IPS-15b (cell line): Measurements from ENCODE around the gene ECM1.

Source experiments
- H3K27me3 ChIP-seq: one replicate; pipeline ENCODE4 v1.6.1; 2013; ENCODE audit warnings: low read length; ENCODE audit not compliant: control insufficient read depth, insufficient read depth
- H3K36me3 ChIP-seq: one replicate; pipeline ENCODE4 v1.6.1; 2013; ENCODE audit warnings: low read length; ENCODE audit not compliant: control insufficient read depth, insufficient read depth
- H3K4me1 ChIP-seq: one replicate; pipeline ENCODE4 v1.6.1; 2013; ENCODE audit warnings: mild to moderate bottlenecking, low read length; ENCODE audit not compliant: control insufficient read depth, insufficient read depth
- H3K4me3 ChIP-seq: one replicate; pipeline ENCODE4 v1.5.1; 2013; ENCODE audit warnings: low read depth, low read length
- H3K9ac ChIP-seq: one replicate; pipeline ENCODE4 v1.6.1; 2013; ENCODE audit warnings: low read depth, mild to moderate bottlenecking, low read length
- H3K9me3 ChIP-seq: one replicate; pipeline ENCODE4 v1.6.1; 2013; ENCODE audit warnings: mild to moderate bottlenecking, low read length; ENCODE audit not compliant: control insufficient read depth, insufficient read depth

Gene ECM1

DNA sequence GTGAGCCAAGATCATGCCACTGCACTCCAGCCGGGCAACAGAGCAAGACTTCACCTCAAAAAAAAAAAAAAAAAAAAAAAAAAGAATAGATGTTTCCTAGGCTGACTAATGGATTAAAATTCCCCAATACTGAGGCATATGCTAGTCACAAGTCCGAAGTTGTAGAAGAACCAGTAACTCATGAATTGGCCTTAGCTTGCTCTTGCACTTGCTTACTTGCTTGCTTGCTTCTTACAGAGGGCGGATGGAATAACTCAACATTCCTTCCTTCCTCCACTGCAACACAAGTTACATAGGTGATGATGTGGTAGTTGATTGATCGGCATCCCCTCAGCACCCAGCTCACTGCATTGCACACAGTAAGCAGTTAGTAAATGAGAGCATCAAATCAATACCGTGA is 23.5 kb upstream of the ECM1 start:
- Histone ChIP-seq H3K27me3 (peaks cover 2% of the 10 kb centered on the region), H3K9ac (no peak overlapping the region), H3K9me3 (no peaks in the 10 kb centered on the region), H3K4me3 (no peak overlapping the region), H3K36me3 (peaks cover 9% of the 10 kb centered on the region), H3K4me1 (no peaks in the 10 kb centered on the region)

DNA sequence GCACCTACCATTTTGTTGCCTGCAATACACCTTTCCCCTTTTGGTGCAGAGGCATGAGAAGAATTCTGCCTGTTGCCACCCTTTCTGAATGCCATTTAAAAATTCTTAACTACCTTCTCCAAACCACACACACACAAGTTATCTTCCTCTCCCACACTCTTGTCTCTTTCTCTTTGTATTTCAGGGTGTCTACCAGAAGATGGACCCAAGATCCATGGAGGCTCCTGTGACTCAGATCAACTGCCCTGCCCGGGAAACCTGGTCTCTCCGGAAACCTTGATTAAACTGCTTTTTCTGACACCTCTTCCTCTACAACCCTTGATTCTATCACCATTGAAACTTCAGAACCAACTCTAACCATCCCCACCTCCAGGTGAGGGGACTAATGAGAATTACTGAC is 23.0 kb upstream of the ECM1 start:
- no peaks in the 10 kb centered on the region for H3K9me3 ChIP-seq
- H3K4me3 ChIP-seq = no peak overlapping the region
- no peaks in the 10 kb centered on the region for H3K27me3 ChIP-seq
- no peak overlapping the region for H3K9ac ChIP-seq
- no peaks in the 10 kb centered on the region for H3K4me1 ChIP-seq
- H3K36me3 ChIP-seq = peaks cover 11% of the 10 kb centered on the region

DNA sequence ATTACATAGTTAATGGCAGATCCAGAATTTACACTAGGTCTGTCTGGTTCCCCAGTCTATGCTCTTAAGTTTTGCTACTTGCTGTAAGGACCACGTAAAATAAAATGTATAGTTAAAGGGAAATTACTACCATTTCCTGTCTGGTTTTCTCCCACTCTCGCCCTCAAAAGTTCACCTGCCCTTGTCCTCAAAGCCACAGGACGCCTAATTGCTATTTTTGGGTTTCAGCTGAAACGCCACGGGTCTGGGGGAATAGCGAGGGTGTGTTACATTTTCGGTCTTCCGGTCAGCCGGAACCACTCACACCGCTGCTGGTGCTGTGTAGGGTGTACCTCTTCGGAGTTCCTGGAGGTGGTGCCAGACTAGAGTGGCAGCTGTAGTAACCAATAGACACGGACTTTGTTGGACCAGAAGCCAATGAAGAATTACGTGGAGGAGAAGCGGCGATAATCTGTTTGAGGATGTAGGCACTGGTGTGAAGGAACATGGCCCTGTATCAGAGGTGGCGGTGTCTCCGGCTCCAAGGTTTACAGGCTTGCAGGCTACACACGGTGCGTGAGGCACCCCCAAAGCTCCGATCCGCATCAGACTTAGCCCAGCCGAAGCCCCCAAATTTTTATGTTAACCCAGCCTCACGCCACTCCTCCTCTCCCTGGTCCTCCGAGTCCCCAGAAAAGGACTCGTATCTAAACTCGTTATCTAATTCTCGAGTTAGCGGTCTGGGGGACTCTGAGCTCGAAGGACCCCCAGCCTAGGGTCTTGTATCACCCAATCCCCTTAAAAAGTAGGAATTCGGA is 20.7 kb upstream of the ECM1 start, which contains the start of gene TARS2:
Gene TARS2, plus strand, starts transcription at position 454 of the 797 bp plus-strand sequence. Its CDS starts 32 bp downstream, at position 486.
- H3K36me3 ChIP-seq = peaks cover 23% of the 10 kb centered on the region
- no peaks in the 10 kb centered on the region for H3K9me3 ChIP-seq
- H3K9ac ChIP-seq = peak within 1 kb of the TSS; percentile 84
- peak within 1 kb of the TSS; percentile 85 for H3K4me3 ChIP-seq
- no peaks in the 10 kb centered on the region for H3K4me1 ChIP-seq
- H3K27me3 ChIP-seq = no peaks in the 10 kb centered on the region

DNA sequence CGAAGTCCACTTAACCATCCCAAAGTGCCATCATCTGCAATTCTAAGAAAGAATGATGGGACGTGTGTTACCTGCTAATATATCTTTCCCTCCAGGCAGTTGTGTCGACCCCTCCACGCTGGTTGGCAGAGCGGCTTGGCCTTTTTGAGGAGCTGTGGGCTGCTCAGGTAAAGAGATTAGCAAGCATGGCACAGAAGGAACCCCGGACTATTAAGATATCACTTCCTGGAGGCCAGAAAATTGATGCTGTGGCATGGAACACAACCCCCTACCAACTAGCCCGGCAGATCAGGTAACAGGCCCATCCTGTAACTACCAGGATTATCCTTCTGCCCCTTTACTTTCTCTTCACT is 20.2 kb upstream of the ECM1 start:
- no peaks in the 10 kb centered on the region for H3K27me3 ChIP-seq
- peaks cover 27% of the 10 kb centered on the region for H3K36me3 ChIP-seq
- peak overlapping the region; percentile 85 for H3K4me3 ChIP-seq
- peak overlapping the region; percentile 84 for H3K9ac ChIP-seq
- H3K9me3 ChIP-seq = no peaks in the 10 kb centered on the region
- H3K4me1 ChIP-seq = no peaks in the 10 kb centered on the region

DNA sequence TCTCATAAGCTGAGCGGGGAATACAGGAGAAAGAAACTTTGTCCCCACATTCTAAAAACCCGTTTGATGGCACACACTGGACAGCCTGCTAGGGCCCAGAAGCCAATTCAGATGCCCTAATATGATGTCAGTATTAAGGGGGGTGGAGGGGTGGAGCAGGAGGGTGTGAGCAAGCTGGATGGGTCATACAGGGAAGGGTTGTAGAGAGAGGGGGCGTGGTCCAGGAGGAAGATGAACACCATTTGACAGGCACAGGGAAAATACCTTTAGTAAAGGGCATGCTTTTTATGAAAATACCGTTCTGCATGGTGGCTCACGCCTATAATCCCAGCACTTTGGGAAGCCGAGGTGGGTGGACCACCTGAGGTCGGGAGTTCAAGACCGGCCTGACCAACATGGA is 14.7 kb upstream of the ECM1 start:
- Histone ChIP-seq H3K9me3 (no peaks in the 10 kb centered on the region), H3K9ac (no peak overlapping the region), H3K4me3 (no peak overlapping the region), H3K36me3 (peaks cover 49% of the 10 kb centered on the region), H3K4me1 (no peaks in the 10 kb centered on the region), H3K27me3 (no peaks in the 10 kb centered on the region)

DNA sequence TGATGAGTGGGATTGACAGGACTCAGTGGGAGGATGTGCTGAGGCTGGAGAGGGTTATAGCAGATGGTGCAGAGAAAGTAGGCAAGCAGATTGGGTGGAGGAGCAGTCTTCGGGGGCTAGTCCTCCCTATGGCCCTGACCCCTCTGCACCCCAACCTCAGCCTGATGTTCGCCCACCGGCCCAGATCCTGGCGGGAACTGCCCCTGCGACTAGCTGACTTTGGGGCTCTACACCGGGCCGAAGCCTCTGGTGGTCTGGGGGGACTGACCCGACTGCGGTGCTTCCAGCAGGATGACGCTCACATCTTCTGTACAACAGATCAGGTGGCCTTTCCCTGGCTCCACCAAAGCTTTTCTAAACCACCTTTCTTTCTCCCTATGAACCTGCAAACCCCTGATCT is 9.6 kb upstream of the ECM1 start:
- no peaks in the 10 kb centered on the region for H3K9me3 ChIP-seq
- H3K4me1 ChIP-seq = no peaks in the 10 kb centered on the region
- H3K27me3 ChIP-seq = no peaks in the 10 kb centered on the region
- H3K4me3 ChIP-seq = no peak overlapping the region
- peaks cover 35% of the 10 kb centered on the region for H3K36me3 ChIP-seq
- H3K9ac ChIP-seq = no peak overlapping the region

DNA sequence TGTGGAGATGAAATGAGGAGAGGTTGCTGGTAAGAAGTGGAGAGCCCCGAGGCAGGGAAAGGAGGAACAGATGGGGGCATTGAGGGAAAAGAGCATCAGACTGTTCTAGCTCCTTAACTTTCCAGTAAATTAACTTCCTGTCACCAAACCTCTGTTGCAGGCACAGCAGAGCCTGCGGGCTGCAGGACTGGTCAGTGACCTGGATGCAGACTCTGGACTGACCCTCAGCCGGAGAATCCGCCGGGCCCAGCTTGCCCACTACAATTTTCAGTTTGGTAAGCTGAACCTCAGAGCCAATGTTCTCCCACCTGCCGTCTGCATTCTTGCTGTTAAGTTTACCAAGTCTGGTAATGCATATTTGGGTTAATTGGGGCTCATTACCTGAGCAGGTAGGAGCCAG is 2.5 kb upstream of the ECM1 start:
- H3K4me3 ChIP-seq = no peak overlapping the region
- H3K9ac ChIP-seq = no peak overlapping the region
- no peaks in the 10 kb centered on the region for H3K9me3 ChIP-seq
- no peaks in the 10 kb centered on the region for H3K27me3 ChIP-seq
- no peaks in the 10 kb centered on the region for H3K4me1 ChIP-seq
- H3K36me3 ChIP-seq = peaks cover 36% of the 10 kb centered on the region

DNA sequence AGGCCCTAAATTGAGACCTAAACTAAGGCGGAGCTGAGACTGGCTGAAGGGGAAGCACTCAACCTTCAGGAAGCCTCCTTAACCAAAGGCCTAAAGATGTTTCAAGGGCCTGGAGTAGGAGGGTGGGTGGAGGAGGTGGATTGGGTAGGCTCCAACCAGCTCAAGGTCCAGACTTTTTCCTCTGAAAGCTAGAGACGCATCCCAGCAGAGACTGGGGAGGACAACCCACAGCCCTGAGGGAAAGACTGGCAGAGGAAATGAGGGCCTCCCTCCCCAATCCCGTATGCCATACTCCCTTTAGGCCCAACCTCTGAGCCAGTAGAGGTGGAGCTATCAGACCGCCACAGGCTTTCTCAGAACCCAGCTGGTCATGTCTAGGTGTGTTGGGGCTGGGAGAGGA is 1.1 kb downstream of the ECM1 start:
- no peak overlapping the region for H3K9ac ChIP-seq
- no peaks in the 10 kb centered on the region for H3K27me3 ChIP-seq
- H3K4me1 ChIP-seq = no peaks in the 10 kb centered on the region
- no peaks in the 10 kb centered on the region for H3K9me3 ChIP-seq
- H3K4me3 ChIP-seq = no peak overlapping the region
- H3K36me3 ChIP-seq = peaks cover 28% of the 10 kb centered on the region

DNA sequence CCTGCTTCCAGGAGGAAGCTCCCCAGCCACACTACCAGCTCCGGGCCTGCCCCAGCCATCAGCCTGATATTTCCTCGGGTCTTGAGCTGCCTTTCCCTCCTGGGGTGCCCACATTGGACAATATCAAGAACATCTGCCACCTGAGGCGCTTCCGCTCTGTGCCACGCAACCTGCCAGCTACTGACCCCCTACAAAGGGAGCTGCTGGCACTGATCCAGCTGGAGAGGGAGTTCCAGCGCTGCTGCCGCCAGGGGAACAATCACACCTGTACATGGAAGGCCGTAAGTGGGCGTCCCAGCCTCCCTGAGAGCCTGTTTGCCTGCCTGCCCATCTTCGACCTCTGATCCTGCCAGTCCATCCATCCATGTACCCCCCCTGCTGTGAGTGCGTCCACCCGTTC is 3.6 kb downstream of the ECM1 start:
- H3K4me3 ChIP-seq = no peak overlapping the region

DNA sequence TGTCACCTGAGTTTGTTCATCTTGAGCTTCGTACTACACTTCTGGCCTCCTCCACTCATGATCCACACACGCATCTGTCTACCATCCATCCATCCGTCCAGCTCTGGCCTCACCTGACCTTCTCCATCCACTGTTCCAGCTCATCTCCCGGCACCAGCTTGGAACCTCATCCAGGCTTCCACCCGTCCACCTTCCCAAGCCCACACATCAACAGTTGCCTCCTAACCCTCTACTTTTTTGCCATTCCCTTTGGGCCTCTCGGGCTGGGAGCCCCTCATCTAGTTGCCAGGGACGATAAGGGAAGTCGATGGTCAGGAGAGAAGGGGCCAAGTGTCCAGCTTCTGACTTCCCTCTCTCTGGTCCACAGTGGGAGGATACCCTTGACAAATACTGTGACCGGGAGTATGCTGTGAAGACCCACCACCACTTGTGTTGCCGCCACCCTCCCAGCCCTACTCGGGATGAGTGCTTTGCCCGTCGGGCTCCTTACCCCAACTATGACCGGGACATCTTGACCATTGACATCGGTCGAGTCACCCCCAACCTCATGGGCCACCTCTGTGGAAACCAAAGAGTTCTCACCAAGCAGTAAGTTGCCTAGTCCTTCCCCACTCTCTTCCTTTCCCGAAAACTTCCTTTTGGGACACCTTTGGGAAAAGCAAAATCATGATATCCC is 4.2 kb downstream of the ECM1 start:
- Histone ChIP-seq H3K36me3 (peaks cover 8% of the 10 kb centered on the region), H3K9ac (no peak overlapping the region), H3K9me3 (no peaks in the 10 kb centered on the region)

More for the DNA sequence above, 3.6 kb downstream of the ECM1 start:
- H3K27me3 ChIP-seq = no peaks in the 10 kb centered on the region
- H3K9ac ChIP-seq = no peak overlapping the region
- peaks cover 1% of the 10 kb centered on the region for H3K4me1 ChIP-seq
- H3K9me3 ChIP-seq = no peaks in the 10 kb centered on the region
- peaks cover 8% of the 10 kb centered on the region for H3K36me3 ChIP-seq

DNA sequence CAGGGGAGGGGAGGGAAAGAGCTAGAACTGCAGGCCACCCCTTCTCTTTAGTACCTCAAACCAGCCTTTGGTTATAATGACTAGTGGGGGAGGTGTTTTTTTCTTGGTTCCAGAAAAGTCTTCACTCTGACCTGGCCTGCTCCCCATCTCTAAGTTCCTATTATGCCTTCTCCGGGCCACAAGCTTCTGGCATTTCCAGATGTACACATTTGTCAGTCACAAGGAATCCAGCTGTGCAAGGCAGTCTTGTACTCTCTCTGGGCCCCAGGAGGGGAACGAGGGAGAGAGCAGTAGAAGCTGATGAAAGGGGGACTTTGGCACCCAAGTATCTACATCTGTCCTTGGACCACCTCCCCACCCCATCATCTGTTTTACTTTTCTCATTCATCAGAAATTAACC is 4.9 kb downstream of the ECM1 start:
- Histone ChIP-seq H3K36me3 (peaks cover 6% of the 10 kb centered on the region), H3K27me3 (no peaks in the 10 kb centered on the region), H3K4me1 (peaks cover 3% of the 10 kb centered on the region), H3K9ac (no peak overlapping the region), H3K9me3 (no peaks in the 10 kb centered on the region), H3K4me3 (no peak overlapping the region)

More for the DNA sequence above, 4.2 kb downstream of the ECM1 start:
- Histone ChIP-seq H3K27me3 (no peaks in the 10 kb centered on the region), H3K4me1 (peaks cover 3% of the 10 kb centered on the region), H3K4me3 (no peak overlapping the region)

DNA sequence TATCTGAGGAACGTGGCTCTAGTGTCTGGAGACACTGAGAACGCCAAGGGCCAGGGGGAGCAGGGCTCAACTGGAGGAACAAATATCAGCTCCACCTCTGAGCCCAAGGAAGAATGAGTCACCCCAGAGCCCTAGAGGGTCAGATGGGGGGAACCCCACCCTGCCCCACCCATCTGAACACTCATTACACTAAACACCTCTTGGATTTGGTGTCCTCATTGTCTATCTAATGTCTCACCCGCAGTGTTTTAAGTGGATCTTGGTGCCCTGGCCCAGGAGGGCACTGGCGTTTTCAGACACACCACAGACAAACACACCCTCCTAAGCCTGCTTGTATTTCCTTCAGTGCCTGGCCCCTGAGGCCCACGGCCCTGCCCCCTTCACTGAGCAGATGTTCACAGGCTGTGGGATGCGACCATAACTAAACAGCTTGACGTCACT is 5.5 kb downstream of the ECM1 start:
- Histone ChIP-seq H3K27me3 (no peaks in the 10 kb centered on the region), H3K4me3 (no peak overlapping the region), H3K4me1 (peaks cover 3% of the 10 kb centered on the region), H3K9me3 (no peaks in the 10 kb centered on the region), H3K36me3 (peaks cover 3% of the 10 kb centered on the region), H3K9ac (no peak overlapping the region)
